ENCODE results near the gene PHF20. TPM values are rescaled to one million over a fixed set of nuclear protein-coding genes. Genes with fewer than 3 reads are reported as not detected.

Gene PHF20
- polyA plus RNA-seq, 1 donor from 2014 or later: 49.2 TPM

DNA sequence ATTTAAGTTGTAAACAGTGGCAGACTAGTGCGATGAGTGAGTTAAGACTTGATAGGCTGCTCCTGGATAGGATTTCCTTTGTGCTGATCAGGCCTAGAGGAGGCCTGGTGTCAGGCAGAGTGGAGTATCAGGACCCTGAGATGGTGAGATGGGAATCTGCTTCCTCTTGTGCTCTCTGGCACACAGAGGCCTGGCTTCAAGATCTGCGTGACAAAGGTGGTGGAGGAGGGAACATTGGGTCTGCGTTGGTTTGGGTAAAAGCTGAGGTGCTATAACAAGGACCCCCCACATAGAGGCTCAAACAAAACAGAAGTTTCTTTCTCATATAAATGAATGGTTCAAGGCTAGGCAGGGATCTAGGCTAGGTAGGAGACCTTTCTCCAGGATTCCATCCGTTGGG, 162.2 kb downstream of the PHF20 start:
- H3K79me2 ChIP-seq (replicated peaks; ENCODE audit: insufficient read depth, low read length): no peaks in the 10 kb centered on the region
- H3F3A ChIP-seq (ENCODE audit: insufficient read depth, low read length, poor library complexity, severe bottlenecking): no peaks in the 10 kb centered on the region
- no peak overlapping the region for H3K4me3 ChIP-seq (ENCODE audit: low read length)
- H3K27me3 ChIP-seq (ENCODE audit: insufficient read depth, low read depth, low read length): no peaks in the 10 kb centered on the region
- H3K9me3 ChIP-seq (ENCODE audit: low read length): no peaks in the 10 kb centered on the region
- H4K20me1 ChIP-seq (ENCODE audit: insufficient read depth): no peaks in the 10 kb centered on the region
- H2AFZ ChIP-seq (ENCODE audit: low read depth, low read length): no peak overlapping the region
- TF ChIP-seq CTCF (IDR thresholded peaks at IDR 0.05; ENCODE audit: poor library complexity, severe bottlenecking): no peak
- no peak for TF ChIP-seq POLR2AphosphoS5 (IDR thresholded peaks at IDR 0.05)
- TF ChIP-seq RAD21 (conservative IDR thresholded peaks at IDR 0.05): no peak
- TF ChIP-seq MXI1 (conservative IDR thresholded peaks at IDR 0.05; ENCODE audit: poor library complexity, severe bottlenecking): no peak
- TF ChIP-seq TAF1 (IDR thresholded peaks at IDR 0.05; ENCODE audit: low read depth): no peak
- no peak for TF ChIP-seq EZH2 (IDR thresholded peaks at IDR 0.05; ENCODE audit: borderline replicate concordance, insufficient read depth, low read length, poor library complexity, severe bottlenecking)
- no peak for TF ChIP-seq EP300 (conservative IDR thresholded peaks at IDR 0.05; ENCODE audit: poor library complexity, severe bottlenecking)
- TF ChIP-seq, protein P1, sequence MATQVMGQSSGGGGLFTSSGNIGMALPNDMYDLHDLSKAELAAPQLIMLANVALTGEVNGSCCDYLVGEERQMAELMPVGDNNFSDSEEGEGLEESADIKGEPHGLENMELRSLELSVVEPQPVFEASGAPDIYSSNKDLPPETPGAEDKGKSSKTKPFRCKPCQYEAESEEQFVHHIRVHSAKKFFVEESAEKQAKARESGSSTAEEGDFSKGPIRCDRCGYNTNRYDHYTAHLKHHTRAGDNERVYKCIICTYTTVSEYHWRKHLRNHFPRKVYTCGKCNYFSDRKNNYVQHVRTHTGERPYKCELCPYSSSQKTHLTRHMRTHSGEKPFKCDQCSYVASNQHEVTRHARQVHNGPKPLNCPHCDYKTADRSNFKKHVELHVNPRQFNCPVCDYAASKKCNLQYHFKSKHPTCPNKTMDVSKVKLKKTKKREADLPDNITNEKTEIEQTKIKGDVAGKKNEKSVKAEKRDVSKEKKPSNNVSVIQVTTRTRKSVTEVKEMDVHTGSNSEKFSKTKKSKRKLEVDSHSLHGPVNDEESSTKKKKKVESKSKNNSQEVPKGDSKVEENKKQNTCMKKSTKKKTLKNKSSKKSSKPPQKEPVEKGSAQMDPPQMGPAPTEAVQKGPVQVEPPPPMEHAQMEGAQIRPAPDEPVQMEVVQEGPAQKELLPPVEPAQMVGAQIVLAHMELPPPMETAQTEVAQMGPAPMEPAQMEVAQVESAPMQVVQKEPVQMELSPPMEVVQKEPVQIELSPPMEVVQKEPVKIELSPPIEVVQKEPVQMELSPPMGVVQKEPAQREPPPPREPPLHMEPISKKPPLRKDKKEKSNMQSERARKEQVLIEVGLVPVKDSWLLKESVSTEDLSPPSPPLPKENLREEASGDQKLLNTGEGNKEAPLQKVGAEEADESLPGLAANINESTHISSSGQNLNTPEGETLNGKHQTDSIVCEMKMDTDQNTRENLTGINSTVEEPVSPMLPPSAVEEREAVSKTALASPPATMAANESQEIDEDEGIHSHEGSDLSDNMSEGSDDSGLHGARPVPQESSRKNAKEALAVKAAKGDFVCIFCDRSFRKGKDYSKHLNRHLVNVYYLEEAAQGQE (IDR thresholded peaks at IDR 0.05; ENCODE audit: borderline replicate concordance): no peak
- H3K36me3 ChIP-seq (ENCODE audit: insufficient read depth, low read length): no peaks in the 10 kb centered on the region
- H3K27ac ChIP-seq (ENCODE audit: low read length): no peak overlapping the region
- no peaks in the 10 kb centered on the region for H3K9me2 ChIP-seq (ENCODE audit: insufficient read depth, low read length)
- H3K4me2 ChIP-seq (ENCODE audit: low read length): no peak overlapping the region
- no peak overlapping the region for H3K9ac ChIP-seq (ENCODE audit: low read length)

GRCh38 chr20:35939264-35939663, 167.4 kb downstream of the PHF20 start:
- no peak overlapping the region for H3K4me2 ChIP-seq (ENCODE audit: low read length)

More at GRCh38 chr20:35939264-35939663, 167.4 kb downstream of the PHF20 start:
- H3K27ac ChIP-seq (ENCODE audit: low read length): no peak overlapping the region
- H3K36me3 ChIP-seq (ENCODE audit: insufficient read depth, low read length): no peaks in the 10 kb centered on the region
- no peak overlapping the region for H3K4me3 ChIP-seq (ENCODE audit: low read length)
- no peaks in the 10 kb centered on the region for H3K27me3 ChIP-seq (ENCODE audit: insufficient read depth, low read depth, low read length)
- H3K79me2 ChIP-seq (replicated peaks; ENCODE audit: insufficient read depth, low read length): no peaks in the 10 kb centered on the region
- no peaks in the 10 kb centered on the region for H3K9me2 ChIP-seq (ENCODE audit: insufficient read depth, low read length)
- H3K9ac ChIP-seq (ENCODE audit: low read length): no peak overlapping the region
- no peaks in the 10 kb centered on the region for H3K9me3 ChIP-seq (ENCODE audit: low read length)
- H2AFZ ChIP-seq (ENCODE audit: low read depth, low read length): no peak overlapping the region
- no peaks in the 10 kb centered on the region for H3F3A ChIP-seq (ENCODE audit: insufficient read depth, low read length, poor library complexity, severe bottlenecking)
- TF ChIP-seq CTCF (IDR thresholded peaks at IDR 0.05; ENCODE audit: poor library complexity, severe bottlenecking): no peak
- TF ChIP-seq EP300 (conservative IDR thresholded peaks at IDR 0.05; ENCODE audit: poor library complexity, severe bottlenecking): no peak
- TF ChIP-seq, protein P1 (IDR thresholded peaks at IDR 0.05; ENCODE audit: borderline replicate concordance): no peak
- no peak for TF ChIP-seq TAF1 (IDR thresholded peaks at IDR 0.05; ENCODE audit: low read depth)
- no peak for TF ChIP-seq SMC3 (conservative IDR thresholded peaks at IDR 0.05; ENCODE audit: poor library complexity)
- no peak for TF ChIP-seq POLR2AphosphoS5 (IDR thresholded peaks at IDR 0.05)
- TF ChIP-seq EZH2 (IDR thresholded peaks at IDR 0.05; ENCODE audit: borderline replicate concordance, insufficient read depth, low read length, poor library complexity, severe bottlenecking): no peak
- TF ChIP-seq MXI1 (conservative IDR thresholded peaks at IDR 0.05; ENCODE audit: poor library complexity, severe bottlenecking): no peak
- TF ChIP-seq RAD21 (conservative IDR thresholded peaks at IDR 0.05): no peak
- H4K20me1 ChIP-seq (ENCODE audit: insufficient read depth): no peaks in the 10 kb centered on the region
